Measurements from ENCODE around the gene RPL9.
"Not testable (repeated sequence)": the region's sequence is repeated elsewhere in the genome, so short reads cannot be mapped to it uniquely, and the experiment has no call there.

Gene RPL9

GRCh38 chr4:39484582-39485272 is 26.0 kb upstream of the RPL9 start:
- H3K36me3 ChIP-seq (ENCODE audit: control insufficient read depth, insufficient read depth, low read length): no peaks in the 10 kb centered on the region
- no peak overlapping the region for H3K9ac ChIP-seq (ENCODE audit: low read depth, low read length)
- H3K4me1 ChIP-seq (ENCODE audit: control insufficient read depth, insufficient read depth, low read length): no peaks in the 10 kb centered on the region
- no peaks in the 10 kb centered on the region for H3K9me3 ChIP-seq (ENCODE audit: control insufficient read depth, insufficient read depth, low read length)
- no peak overlapping the region for H3K4me3 ChIP-seq (ENCODE audit: low read depth, low read length)
- no peaks in the 10 kb centered on the region for H3K27me3 ChIP-seq (ENCODE audit: control insufficient read depth, insufficient read depth, low read length)

GRCh38 chr4:39480902-39481695 is 22.4 kb upstream of the RPL9 start:
- Histone ChIP-seq H3K9ac (ENCODE audit: low read depth, low read length) (no peak overlapping the region), H3K36me3 (ENCODE audit: control insufficient read depth, insufficient read depth, low read length) (peaks cover 3% of the 10 kb centered on the region), H3K4me1 (ENCODE audit: control insufficient read depth, insufficient read depth, low read length) (no peaks in the 10 kb centered on the region), H3K4me3 (ENCODE audit: low read depth, low read length) (no peak overlapping the region), H3K27me3 (ENCODE audit: control insufficient read depth, insufficient read depth, low read length) (no peaks in the 10 kb centered on the region), H3K9me3 (ENCODE audit: control insufficient read depth, insufficient read depth, low read length) (no peaks in the 10 kb centered on the region)

GRCh38 chr4:39480251-39480650 is 21.5 kb upstream of the RPL9 start:
- no peak overlapping the region for H3K9ac ChIP-seq (ENCODE audit: low read depth, low read length)
- H3K27me3 ChIP-seq (ENCODE audit: control insufficient read depth, insufficient read depth, low read length): no peaks in the 10 kb centered on the region
- H3K36me3 ChIP-seq (ENCODE audit: control insufficient read depth, insufficient read depth, low read length): peaks cover 4% of the 10 kb centered on the region
- H3K4me1 ChIP-seq (ENCODE audit: control insufficient read depth, insufficient read depth, low read length): no peaks in the 10 kb centered on the region
- H3K9me3 ChIP-seq (ENCODE audit: control insufficient read depth, insufficient read depth, low read length): no peaks in the 10 kb centered on the region
- no peak overlapping the region for H3K4me3 ChIP-seq (ENCODE audit: low read depth, low read length)

- Histone ChIP-seq H3K9ac (ENCODE audit: low read depth, low read length) (no peak overlapping the region), H3K4me3 (ENCODE audit: low read depth, low read length) (no peak overlapping the region), H3K4me1 (ENCODE audit: control insufficient read depth, insufficient read depth, low read length) (no peaks in the 10 kb centered on the region), H3K36me3 (ENCODE audit: control insufficient read depth, insufficient read depth, low read length) (peaks cover 4% of the 10 kb centered on the region), H3K27me3 (ENCODE audit: control insufficient read depth, insufficient read depth, low read length) (no peaks in the 10 kb centered on the region), H3K9me3 (ENCODE audit: control insufficient read depth, insufficient read depth, low read length) (no peaks in the 10 kb centered on the region)
Measured at GRCh38 chr4:39476187-39476895, 17.6 kb upstream of the RPL9 start.

- H3K4me3 ChIP-seq (ENCODE audit: low read depth, low read length): no peak overlapping the region
- no peak overlapping the region for H3K9ac ChIP-seq (ENCODE audit: low read depth, low read length)
- H3K9me3 ChIP-seq (ENCODE audit: control insufficient read depth, insufficient read depth, low read length): no peaks in the 10 kb centered on the region
- peaks cover 4% of the 10 kb centered on the region for H3K36me3 ChIP-seq (ENCODE audit: control insufficient read depth, insufficient read depth, low read length)
- peaks cover 2% of the 10 kb centered on the region for H3K4me1 ChIP-seq (ENCODE audit: control insufficient read depth, insufficient read depth, low read length)
- no peaks in the 10 kb centered on the region for H3K27me3 ChIP-seq (ENCODE audit: control insufficient read depth, insufficient read depth, low read length)
Measured at GRCh38 chr4:39472396-39472795, 13.7 kb upstream of the RPL9 start.

- H3K9ac ChIP-seq (ENCODE audit: low read depth, low read length): no peak overlapping the region
- peaks cover 2% of the 10 kb centered on the region for H3K4me1 ChIP-seq (ENCODE audit: control insufficient read depth, insufficient read depth, low read length)
- H3K9me3 ChIP-seq (ENCODE audit: control insufficient read depth, insufficient read depth, low read length): no peaks in the 10 kb centered on the region
- no peaks in the 10 kb centered on the region for H3K36me3 ChIP-seq (ENCODE audit: control insufficient read depth, insufficient read depth, low read length)
- H3K4me3 ChIP-seq (ENCODE audit: low read depth, low read length): no peak overlapping the region
- no peaks in the 10 kb centered on the region for H3K27me3 ChIP-seq (ENCODE audit: control insufficient read depth, insufficient read depth, low read length)
Measured at GRCh38 chr4:39470402-39470801, 11.7 kb upstream of the RPL9 start.

GRCh38 chr4:39469429-39470077 is 10.8 kb upstream of the RPL9 start:
- Histone ChIP-seq H3K36me3 (ENCODE audit: control insufficient read depth, insufficient read depth, low read length) (peaks cover 3% of the 10 kb centered on the region), H3K4me3 (ENCODE audit: low read depth, low read length) (no peak overlapping the region), H3K27me3 (ENCODE audit: control insufficient read depth, insufficient read depth, low read length) (no peaks in the 10 kb centered on the region), H3K9me3 (ENCODE audit: control insufficient read depth, insufficient read depth, low read length) (no peaks in the 10 kb centered on the region), H3K9ac (ENCODE audit: low read depth, low read length) (no peak overlapping the region), H3K4me1 (ENCODE audit: control insufficient read depth, insufficient read depth, low read length) (peaks cover 2% of the 10 kb centered on the region)

GRCh38 chr4:39467464-39467863 is 8.7 kb upstream of the RPL9 start:
- Histone ChIP-seq H3K9ac (ENCODE audit: low read depth, low read length) (no peak overlapping the region), H3K9me3 (ENCODE audit: control insufficient read depth, insufficient read depth, low read length) (no peaks in the 10 kb centered on the region), H3K4me3 (ENCODE audit: low read depth, low read length) (no peak overlapping the region), H3K36me3 (ENCODE audit: control insufficient read depth, insufficient read depth, low read length) (peaks cover 3% of the 10 kb centered on the region), H3K27me3 (ENCODE audit: control insufficient read depth, insufficient read depth, low read length) (no peaks in the 10 kb centered on the region), H3K4me1 (ENCODE audit: control insufficient read depth, insufficient read depth, low read length) (peaks cover 2% of the 10 kb centered on the region)

GRCh38 chr4:39466747-39467146 is 8.0 kb upstream of the RPL9 start:
- peaks cover 2% of the 10 kb centered on the region for H3K4me1 ChIP-seq (ENCODE audit: control insufficient read depth, insufficient read depth, low read length)
- H3K9ac ChIP-seq (ENCODE audit: low read depth, low read length): no peak overlapping the region
- H3K4me3 ChIP-seq (ENCODE audit: low read depth, low read length): no peak overlapping the region
- H3K9me3 ChIP-seq (ENCODE audit: control insufficient read depth, insufficient read depth, low read length): no peaks in the 10 kb centered on the region
- no peaks in the 10 kb centered on the region for H3K27me3 ChIP-seq (ENCODE audit: control insufficient read depth, insufficient read depth, low read length)
- H3K36me3 ChIP-seq (ENCODE audit: control insufficient read depth, insufficient read depth, low read length): peaks cover 3% of the 10 kb centered on the region

- Histone ChIP-seq H3K36me3 (ENCODE audit: control insufficient read depth, insufficient read depth, low read length) (peaks cover 3% of the 10 kb centered on the region), H3K4me3 (ENCODE audit: low read depth, low read length) (no peak overlapping the region)
Measured at GRCh38 chr4:39464886-39465501, 6.3 kb upstream of the RPL9 start.

GRCh38 chr4:39458161-39458504 is 589 bp downstream of the RPL9 start:
- not testable (repeated sequence) for H3K27me3 ChIP-seq (ENCODE audit: control insufficient read depth, insufficient read depth, low read length); H3K9me3 ChIP-seq (ENCODE audit: control insufficient read depth, insufficient read depth, low read length); H3K4me1 ChIP-seq (ENCODE audit: control insufficient read depth, insufficient read depth, low read length)
- Histone ChIP-seq H3K36me3 (ENCODE audit: control insufficient read depth, insufficient read depth, low read length) (peaks cover 27% of the 10 kb centered on the region), H3K4me3 (ENCODE audit: low read depth, low read length) (peak overlapping the region; percentile 86), H3K9ac (ENCODE audit: low read depth, low read length) (peak overlapping the region; percentile 100)

More at GRCh38 chr4:39464886-39465501, 6.3 kb upstream of the RPL9 start:
- Histone ChIP-seq H3K9me3 (ENCODE audit: control insufficient read depth, insufficient read depth, low read length) (no peaks in the 10 kb centered on the region), H3K4me1 (ENCODE audit: control insufficient read depth, insufficient read depth, low read length) (peaks cover 2% of the 10 kb centered on the region), H3K9ac (ENCODE audit: low read depth, low read length) (no peak overlapping the region), H3K27me3 (ENCODE audit: control insufficient read depth, insufficient read depth, low read length) (no peaks in the 10 kb centered on the region)

All from iPS-15b (cell line).